D341Med (cell line): Measurements from ENCODE around the gene GRIN2A.
"Not testable (repeated sequence)": the region's sequence is repeated elsewhere in the genome, so short reads cannot be mapped to it uniquely, and the experiment has no call there.

Experiments
- DNase-seq: peaks from one replicate; pipeline ENCODE4 v3.0.0; 2012; ENCODE audit warnings: low spot score

The GRIN2A gene

DNA sequence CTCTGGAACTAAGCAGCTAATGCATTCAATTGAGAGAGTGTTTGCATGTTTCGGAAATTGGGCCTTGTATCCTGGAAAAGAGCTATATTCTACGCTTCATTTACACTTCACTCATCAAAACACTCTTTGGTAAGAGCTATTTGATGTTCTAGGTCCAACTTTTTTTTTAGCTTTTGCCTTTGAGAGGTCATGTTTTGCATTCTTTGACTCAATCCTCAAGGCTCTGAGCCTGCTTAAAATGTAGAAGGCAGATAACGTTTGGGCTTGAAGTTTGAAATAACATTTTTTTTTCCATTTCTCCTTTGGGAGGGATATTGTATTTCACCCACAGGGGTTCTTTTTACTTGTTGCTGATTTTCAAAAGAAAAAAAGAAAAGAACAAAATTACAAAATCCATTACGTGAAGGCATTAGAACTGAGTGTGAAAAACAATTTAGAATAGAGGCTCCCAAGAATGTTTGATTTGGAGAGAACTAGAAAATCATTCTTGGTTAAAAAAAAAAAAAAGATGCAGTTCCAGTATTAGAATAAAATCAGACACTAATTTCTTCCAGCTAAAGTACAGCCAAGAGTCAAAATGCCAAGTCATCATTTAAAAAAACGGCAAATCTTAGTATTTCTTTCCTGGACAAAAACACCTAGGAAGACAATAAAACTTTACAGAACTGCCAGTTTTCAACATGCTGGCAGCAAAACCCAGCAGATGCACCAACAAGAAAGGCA is 268.5 kb downstream of the GRIN2A start:
- no peak for DNase-seq

DNA sequence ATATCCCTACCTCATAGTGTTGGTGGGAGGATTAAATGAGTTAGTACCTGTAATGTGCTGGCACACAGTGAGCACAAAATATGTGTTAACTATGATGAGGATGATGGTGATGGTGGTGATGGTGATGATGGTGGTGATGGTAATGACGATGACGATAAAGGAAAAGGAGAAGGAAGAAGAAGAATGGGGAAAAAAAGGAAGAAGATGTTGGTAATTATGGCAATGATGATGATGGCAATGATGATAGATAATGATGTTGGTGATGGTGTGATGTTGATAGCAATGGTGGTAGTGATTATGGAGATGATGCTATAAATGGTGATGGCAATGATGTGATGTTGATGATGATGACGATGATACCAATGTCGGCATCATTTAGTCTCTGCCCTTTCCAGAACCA is 270.2 kb downstream of the GRIN2A start:
- DNase-seq = no peak

DNA sequence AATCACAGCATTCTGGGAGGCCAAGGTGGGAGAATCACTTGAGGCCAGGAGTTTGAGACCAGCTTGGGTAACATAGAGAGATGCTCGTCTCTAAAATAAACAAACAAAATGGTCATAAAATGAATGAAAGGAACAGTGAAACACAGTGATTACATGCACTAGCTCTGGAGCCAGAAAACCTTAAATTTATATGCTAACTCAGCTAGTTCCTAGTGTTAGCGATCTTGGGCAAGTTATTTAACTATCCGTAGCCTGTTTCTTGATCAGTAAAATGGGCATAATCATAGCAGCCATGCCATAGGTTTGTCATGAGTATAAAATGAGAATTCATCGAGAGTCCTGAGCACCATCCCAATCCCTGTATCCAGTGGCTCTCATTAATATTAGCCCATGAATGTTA is 271.0 kb downstream of the GRIN2A start:
- DNase-seq = no peak

GRCh38 chr16:9909072-9909825 is 273.0 kb downstream of the GRIN2A start:
- no peak for DNase-seq

DNA sequence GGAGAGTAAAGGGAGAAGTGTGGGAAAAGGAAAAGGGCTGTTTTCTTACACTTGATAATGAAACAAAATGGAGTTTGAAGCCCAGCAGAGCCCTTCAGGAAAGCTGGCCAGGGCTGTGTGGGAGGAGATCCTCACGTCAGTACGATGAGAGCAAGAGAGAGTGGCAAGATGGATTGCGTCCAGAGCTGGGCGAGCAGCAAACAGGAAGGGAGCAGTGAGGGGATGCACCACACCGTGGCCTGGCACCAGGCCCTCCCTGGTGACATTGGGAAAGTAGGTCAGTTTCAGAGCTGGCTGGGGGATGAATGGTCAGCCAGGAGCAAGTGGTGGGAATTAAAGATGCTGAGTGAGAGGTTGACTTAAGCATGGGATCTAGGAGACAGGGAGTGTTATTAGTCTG is 273.6 kb downstream of the GRIN2A start:
- DNase-seq = no peak

- DNase-seq = no peak
Measured at GRCh38 chr16:9907752-9908151, 274.5 kb downstream of the GRIN2A start.

- DNase-seq = no peak
Measured at GRCh38 chr16:9906218-9906617, 276.0 kb downstream of the GRIN2A start.

GRCh38 chr16:9904526-9904925 is 277.7 kb downstream of the GRIN2A start:
- no peak for DNase-seq

- DNase-seq = no peak
Measured at GRCh38 chr16:9900576-9900975, 281.7 kb downstream of the GRIN2A start.

GRCh38 chr16:9898555-9898954 is 283.7 kb downstream of the GRIN2A start:
- no peak for DNase-seq

GRCh38 chr16:9898124-9898523 is 284.1 kb downstream of the GRIN2A start:
- no peak for DNase-seq

DNA sequence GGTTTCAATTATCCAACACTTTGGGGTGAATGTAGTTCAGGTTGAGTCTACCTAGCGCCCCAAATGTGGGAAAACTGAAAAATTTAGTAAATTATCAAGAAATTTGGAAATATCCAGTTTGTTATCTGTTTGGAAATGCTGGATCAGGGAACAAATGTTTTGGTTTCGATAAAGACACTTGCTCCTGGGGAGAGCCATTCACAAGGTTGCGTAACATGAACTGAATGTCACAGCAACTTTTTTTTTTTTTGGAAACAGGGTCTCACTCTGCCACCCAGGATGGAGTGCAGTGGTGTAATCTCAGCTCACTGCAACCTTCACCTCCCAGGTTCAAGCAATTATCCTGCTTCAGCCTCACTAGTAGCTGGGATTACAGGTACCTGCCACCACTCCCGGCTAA is 286.4 kb downstream of the GRIN2A start:
- no peak for DNase-seq

DNA sequence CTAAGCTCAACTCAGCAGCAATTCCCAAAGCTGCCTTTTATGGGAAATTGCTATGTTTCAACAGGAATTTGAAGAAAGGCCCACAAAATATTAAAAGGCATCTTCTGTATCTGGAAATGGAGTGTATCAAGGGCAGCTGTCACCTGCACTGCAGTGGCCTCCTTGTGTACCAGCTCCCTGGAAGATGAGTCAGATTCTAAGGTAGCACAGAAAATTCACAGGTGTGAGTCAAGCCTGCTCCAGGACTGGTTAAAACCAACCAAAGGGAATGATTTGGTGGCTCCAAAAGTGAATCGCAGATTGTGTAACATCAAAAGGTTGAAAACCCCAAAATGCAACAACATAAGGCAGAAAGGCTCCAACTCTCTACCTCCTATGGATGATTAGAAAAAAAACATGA is 296.4 kb downstream of the GRIN2A start:
- no peak for DNase-seq

GRCh38 chr16:9885467-9885866 is 296.8 kb downstream of the GRIN2A start:
- DNase-seq = no peak

- DNase-seq = not testable (repeated sequence)
Measured at GRCh38 chr16:9875981-9876380, 306.2 kb downstream of the GRIN2A start.

GRCh38 chr16:9874219-9874618 is 308.0 kb downstream of the GRIN2A start:
- no peak for DNase-seq

GRCh38 chr16:9870962-9871361 is 311.3 kb downstream of the GRIN2A start:
- DNase-seq = no peak

DNA sequence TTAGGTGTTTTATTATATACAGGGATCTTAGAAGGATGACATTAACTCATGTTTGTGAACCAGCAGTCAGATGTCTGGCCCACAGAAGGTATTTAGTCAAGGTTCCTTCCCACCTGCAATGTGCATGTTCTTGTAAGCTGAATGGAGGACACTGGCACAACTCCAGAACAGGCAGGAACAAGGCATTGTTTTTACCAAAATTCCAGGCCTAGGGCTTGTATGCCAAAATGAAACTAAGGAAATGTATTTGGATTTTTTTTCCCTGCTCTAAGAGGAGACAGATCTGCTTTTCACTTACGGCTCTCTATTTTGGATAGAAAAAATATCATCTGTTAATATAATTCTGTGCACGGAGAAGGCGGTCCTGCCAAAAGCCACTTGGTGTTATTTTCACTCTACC is 312.5 kb downstream of the GRIN2A start:
- DNase-seq = no peak

DNA sequence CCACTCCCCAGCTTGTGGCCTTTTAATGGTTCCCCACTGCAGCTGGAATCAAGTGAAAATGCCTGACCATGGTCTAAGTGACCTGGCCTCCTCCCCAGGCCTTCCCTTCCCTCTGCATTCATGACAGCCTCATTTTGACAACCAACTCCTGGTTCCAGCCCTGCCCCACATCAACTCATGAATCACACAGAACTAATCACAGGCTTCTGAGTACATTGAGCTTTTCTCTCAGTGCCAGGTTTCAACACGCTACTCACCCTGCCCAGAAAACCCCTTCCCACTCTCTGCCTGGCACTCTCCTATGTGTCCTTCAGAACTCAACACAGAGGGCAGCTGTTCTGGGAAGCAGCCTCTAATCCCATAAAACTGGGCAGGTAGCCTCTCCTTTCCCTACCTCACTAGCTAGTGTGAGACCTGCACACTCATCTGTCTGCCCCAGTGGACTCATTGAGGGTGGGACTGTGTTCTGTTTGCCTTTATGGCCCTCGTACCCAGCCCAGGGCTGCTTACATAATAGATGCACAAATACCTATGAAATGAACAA is 313.6 kb downstream of the GRIN2A start:
- DNase-seq = no peak

GRCh38 chr16:9867176-9867575 is 315.1 kb downstream of the GRIN2A start:
- no peak for DNase-seq

DNA sequence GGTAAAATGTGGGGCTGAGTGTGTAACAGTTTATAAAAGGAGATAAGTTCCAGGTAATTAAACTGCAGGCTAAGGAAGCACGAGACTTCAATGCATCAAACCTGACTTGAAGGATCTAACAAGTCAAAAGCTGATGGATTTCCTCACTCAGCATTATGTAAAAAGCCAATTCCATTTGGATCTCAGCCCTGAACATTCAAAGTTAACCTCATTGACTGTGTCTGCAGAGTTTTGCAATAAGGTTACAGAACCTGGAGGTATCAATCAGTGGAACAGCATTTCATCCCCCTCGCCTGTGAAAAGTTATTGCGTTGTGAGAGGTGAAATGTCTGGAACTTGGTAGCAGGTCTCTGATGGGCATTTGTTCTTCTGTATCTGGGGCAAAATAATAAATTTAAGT is 317.8 kb downstream of the GRIN2A start:
- DNase-seq = no peak

- no peak for DNase-seq
Measured at GRCh38 chr16:9862327-9862726, 319.9 kb downstream of the GRIN2A start.

- DNase-seq = no peak
Measured at GRCh38 chr16:9860876-9861275, 321.4 kb downstream of the GRIN2A start.
